RWPE1 (cell line): ENCODE measurements around the gene CWC27.

Source experiments
- CTCF ChIA-PET: fragments of 350-600 bp; sonication (Branson Sonifier 250); formaldehyde crosslinking; extraction: SDS; loops from one replicate; lab custom pipeline; 2021; lab: Yijun Ruan, JAX
- POLR2A ChIA-PET: fragments of 400-600 bp; formaldehyde crosslinking; extraction: SDS; loops from one replicate; lab custom pipeline; 2020; ENCODE audit warnings: antibody characterized with exemption; ENCODE audit not compliant: low non-redundant PET; lab: Yijun Ruan, JAX
- DNase-seq: peaks from one replicate; pipeline ENCODE4 v3.0.0; 2012; ENCODE audit warnings: low spot score
- H3K27ac ChIP-seq: fragments of 450-650 bp; 2 replicates; pipeline ENCODE4 v1.5.1; 2017
- TF ChIP-seq, protein P1 (sequence below): fragments of 450-650 bp; conservative IDR thresholded peaks from 2 replicates; pipeline ENCODE4 v1.5.1; 2017; ENCODE audit warnings: low read depth, mild to moderate bottlenecking

The CWC27 gene

DNA sequence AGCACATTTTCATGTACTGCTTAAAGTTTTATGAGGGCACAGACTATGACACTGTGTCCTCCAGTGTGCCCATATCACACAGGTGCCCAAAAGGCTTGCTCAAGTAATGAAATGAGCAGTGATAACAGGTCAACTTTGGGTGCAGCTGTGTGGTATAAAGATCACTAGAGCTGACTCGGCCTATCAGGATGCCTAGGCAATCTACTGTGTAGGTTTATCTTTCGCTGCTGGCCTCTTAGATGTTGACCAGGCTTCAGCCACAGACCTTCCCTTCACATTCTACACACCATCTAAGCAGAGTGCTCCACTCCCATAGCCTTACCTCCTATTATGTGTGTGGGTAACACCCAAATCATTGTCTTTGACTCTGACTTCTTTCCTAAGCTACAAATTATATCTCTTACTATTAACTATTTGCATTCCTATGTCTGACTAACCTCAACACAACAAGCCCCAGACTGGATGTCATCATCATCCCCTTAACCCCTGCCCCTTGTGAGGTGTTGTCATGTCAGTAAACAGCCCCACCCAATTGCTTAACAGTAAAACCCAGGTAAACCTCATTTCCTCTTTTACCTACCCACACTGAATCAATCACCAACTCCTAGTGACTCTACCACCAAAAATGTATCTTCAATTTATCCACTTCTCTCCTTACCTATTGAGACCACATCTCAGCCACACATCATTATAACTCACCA is 2.8 kb upstream of the CWC27 start:
- peak; percentile 95 for DNase-seq
- TF ChIP-seq, protein P1, sequence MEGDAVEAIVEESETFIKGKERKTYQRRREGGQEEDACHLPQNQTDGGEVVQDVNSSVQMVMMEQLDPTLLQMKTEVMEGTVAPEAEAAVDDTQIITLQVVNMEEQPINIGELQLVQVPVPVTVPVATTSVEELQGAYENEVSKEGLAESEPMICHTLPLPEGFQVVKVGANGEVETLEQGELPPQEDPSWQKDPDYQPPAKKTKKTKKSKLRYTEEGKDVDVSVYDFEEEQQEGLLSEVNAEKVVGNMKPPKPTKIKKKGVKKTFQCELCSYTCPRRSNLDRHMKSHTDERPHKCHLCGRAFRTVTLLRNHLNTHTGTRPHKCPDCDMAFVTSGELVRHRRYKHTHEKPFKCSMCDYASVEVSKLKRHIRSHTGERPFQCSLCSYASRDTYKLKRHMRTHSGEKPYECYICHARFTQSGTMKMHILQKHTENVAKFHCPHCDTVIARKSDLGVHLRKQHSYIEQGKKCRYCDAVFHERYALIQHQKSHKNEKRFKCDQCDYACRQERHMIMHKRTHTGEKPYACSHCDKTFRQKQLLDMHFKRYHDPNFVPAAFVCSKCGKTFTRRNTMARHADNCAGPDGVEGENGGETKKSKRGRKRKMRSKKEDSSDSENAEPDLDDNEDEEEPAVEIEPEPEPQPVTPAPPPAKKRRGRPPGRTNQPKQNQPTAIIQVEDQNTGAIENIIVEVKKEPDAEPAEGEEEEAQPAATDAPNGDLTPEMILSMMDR, result no peak
- H3K27ac ChIP-seq, result no peak overlapping the region
- ChIA-PET POLR2A (no interaction called here), CTCF (no interaction called here)

DNA sequence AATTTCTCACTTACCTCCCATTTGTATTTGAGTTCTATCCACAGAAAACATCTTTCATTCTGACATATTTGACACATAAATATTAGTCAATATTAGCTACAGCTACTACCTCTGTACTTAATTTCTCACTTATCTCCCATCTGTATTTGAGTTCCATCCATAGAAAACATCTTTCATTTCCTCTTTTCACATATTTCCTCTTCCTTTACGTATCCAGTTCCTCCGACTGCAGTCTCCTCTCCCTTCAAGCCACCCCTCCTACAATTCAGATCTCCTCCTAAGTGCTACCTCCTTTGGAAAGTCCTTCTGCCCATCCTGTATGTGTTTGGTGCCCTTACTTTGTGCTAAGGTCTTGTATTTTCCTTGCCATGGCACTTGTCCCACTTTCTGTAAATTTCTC is 1.8 kb upstream of the CWC27 start:
- CTCF ChIA-PET, result interaction anchor here (0.6 kb wide), 1 partner anchor 478 kb away, joined by 3 read pairs; no protein-coding TSS in a partner anchor
- H3K27ac ChIP-seq, result no peak overlapping the region
- POLR2A ChIA-PET, result no interaction called here
- no peak for DNase-seq
- TF ChIP-seq, protein P1, result no peak

DNA sequence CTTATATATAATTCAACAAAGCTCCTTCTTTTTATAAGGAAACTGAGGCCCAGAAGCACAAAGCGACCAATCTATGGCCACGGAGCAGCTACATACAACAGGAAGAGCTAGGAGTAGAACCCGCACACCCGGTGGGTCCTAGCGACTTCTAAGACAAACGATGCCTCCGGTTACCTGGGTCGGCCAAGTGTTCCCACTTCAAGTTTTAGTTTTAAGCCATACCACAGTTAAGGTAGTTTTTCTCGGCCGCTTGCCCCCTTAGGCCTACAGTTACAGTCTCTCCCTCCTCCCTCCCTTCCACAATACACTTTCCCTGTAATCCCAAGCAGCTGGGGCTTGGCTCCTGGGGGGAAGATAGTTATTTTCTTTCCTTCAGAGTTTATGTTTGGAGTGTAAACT is 772 bp upstream of the CWC27 start:
- peak overlapping the region; percentile 86 for H3K27ac ChIP-seq
- CTCF ChIA-PET, result interaction anchor here (0.6 kb wide), 3 partner anchors 140 to 697 kb away, joined by 3 to 4 read pairs (median 3); no protein-coding TSS in a partner anchor
- POLR2A ChIA-PET, result interaction anchor here (0.6 kb wide), 1 partner anchor 505 kb away, joined by 3 read pairs; no protein-coding TSS in a partner anchor
- no peak for DNase-seq
- TF ChIP-seq, protein P1, result no peak

DNA sequence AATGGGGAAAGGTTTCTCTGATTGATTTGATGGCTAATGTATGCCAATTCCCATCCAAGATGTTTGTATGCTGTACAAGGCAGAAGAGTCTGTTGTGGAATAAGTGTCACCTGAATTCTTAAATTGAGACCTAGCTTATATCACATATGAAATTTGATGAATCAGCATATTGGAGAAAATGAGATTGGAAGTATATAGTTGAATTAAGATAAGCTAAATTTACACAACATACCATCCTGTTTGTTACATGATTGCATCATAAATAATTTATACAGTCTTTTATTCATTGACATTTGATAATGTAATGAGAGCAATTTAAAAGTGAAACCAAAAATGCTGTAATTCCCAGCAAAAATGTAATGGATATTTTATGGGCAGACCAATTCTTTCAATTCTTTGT is 1.1 kb downstream of the CWC27 start:
- TF ChIP-seq, protein P1, result no peak
- no peak overlapping the region for H3K27ac ChIP-seq
- ChIA-PET POLR2A (no interaction called here), CTCF (interaction anchor here (0.7 kb wide), 1 partner anchor 807 kb away, joined by 3 read pairs; no protein-coding TSS in a partner anchor)
- no peak for DNase-seq

DNA sequence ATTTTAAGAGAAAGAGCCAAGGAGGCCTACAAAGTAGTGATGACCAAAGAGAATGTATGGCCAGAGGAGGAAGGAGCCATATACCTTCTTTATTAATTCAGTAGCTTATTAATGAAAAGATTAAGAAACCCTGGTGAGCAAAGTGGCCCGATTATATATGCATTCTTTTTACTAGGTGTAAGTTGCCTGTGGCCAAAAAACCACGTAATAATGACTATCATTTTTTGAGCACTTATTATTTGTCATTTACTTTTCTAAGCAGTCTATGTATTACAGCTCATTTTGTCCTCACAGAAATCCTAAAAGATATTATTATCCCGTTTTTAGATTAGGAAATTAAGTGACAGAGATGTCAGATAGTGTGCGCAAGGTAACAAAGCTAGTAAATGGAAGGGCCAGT is 3.0 kb downstream of the CWC27 start:
- TF ChIP-seq, protein P1, result no peak
- CTCF ChIA-PET, result interaction anchor here (0.6 to 0.8 kb wide), 2 partner anchors 12 to 710 kb away, joined by 3 to 5 read pairs; partner anchors contain the start of gene ADAMTS6
- no peak for DNase-seq
- no peak overlapping the region for H3K27ac ChIP-seq
- POLR2A ChIA-PET, result no interaction called here

DNA sequence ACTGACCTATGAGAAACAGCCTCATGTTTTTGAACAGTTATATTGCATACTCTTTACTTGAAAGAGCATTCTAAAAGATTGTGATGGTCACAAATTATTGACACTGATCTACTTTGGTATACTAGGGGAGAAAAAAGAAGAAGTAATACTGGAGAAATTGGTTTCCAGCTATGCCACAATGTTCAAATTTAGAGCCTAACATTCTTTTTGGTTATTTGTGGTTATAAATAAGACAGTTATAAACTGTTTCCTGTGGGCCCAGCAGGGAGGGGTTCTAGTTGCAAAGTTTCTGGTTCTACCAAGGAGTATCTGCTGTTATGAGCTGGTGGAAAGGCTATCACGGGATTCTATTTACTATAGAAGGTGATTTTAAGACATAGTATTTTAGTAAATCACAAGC is 4.8 kb downstream of the CWC27 start:
- CTCF ChIA-PET, result no interaction called here
- no peak overlapping the region for H3K27ac ChIP-seq
- POLR2A ChIA-PET, result no interaction called here
- DNase-seq, result no peak
- TF ChIP-seq, protein P1, result no peak
